Breast epithelium (tissue), 4 donors: Measurements from ENCODE around the gene PRDM15. TPM values are rescaled to one million over a fixed set of nuclear protein-coding genes. Genes with fewer than 3 reads are reported as not detected.

Experiments used
- DNase-seq, 2 donors: peaks; one replicate each; pipeline ENCODE4 v3.0.0-alpha.2; 2019; ENCODE audit warnings: low spot score in 2 of 2
- H3K27ac ChIP-seq, 2 donors: fragments of 200-600 bp; sonication (generic) in 1 of 2; one replicate each; pipeline ENCODE4 v1.5.1; 2016 to 2019; ENCODE audit warnings: mild to moderate bottlenecking in 1 of 2
- H3K27me3 ChIP-seq, 2 donors: fragments of 200-600 bp; sonication (generic) in 1 of 2; one replicate each; pipeline versions ENCODE4 v1.5.1 to v1.6.0; 2017 to 2019; ENCODE audit warnings: control low read depth in 1 of 2, mild to moderate bottlenecking in 1 of 2
- H3K36me3 ChIP-seq: fragments of 200-600 bp; one replicate; pipeline ENCODE4 v1.5.1; 2019
- H3K4me1 ChIP-seq, 2 donors: fragments of 200-600 bp; sonication (generic); one replicate each; pipeline ENCODE4 v1.5.1; 2016 to 2019; ENCODE audit warnings: control low read depth in 1 of 2
- H3K4me3 ChIP-seq, 3 donors: fragments of 200-600 bp; sonication (generic); 1 replicate in 2 of 3; 2 replicates in 1 of 3; pipeline ENCODE4 v1.5.1; 2016 to 2019; ENCODE audit warnings: mild to moderate bottlenecking in 3 of 3, moderate library complexity in 2 of 3
- H3K9me3 ChIP-seq, 2 donors: fragments of 200-600 bp; sonication (generic) in 1 of 2; one replicate each; pipeline ENCODE4 v1.5.1; 2016 to 2019; ENCODE audit warnings: control low read depth in 1 of 2
- CTCF ChIP-seq, 3 donors: fragments of 450-650 bp; IDR thresholded peaks; one replicate each; pipeline ENCODE4 v1.5.1; 2016 to 2017; ENCODE audit warnings: antibody characterized with exemption in 3 of 3, mild to moderate bottlenecking in 3 of 3, moderate library complexity in 3 of 3
- POLR2A ChIP-seq: fragments of 450-650 bp; IDR thresholded peaks from one replicate; pipeline ENCODE4 v1.6.1; 2016; ENCODE audit warnings: antibody characterized with exemption, mild to moderate bottlenecking, moderate library complexity
- POLR2AphosphoS5 ChIP-seq, 3 donors: sonication (generic); formaldehyde crosslinking; IDR thresholded peaks; one replicate each; pipeline ENCODE4 v1.6.1; 2017; ENCODE audit warnings: antibody characterized with exemption in 3 of 3
- intact Hi-C: fragments of 100-400 bp; cut with DNase I; formaldehyde crosslinking; loops from one replicate; pipeline ENCODE4 v1.15.1; 2023; ENCODE audit warnings: low total_unique reads
- total RNA-seq, 3 donors: library from RNA; depleted of rRNA; stranded (reverse); fragments of >200 nt; gene quantifications; one replicate each; pipeline ENCODE4 v1.1.0, GENCODE V29; 2016

The PRDM15 gene
- total RNA-seq: 10 to 100 TPM in 1 of 3 donors, 1 to 10 TPM in 2; 6.6 to 14.1 (median 9.2) TPM

- no peaks in the 10 kb centered on the region for H3K36me3 ChIP-seq
- intact Hi-C loops: no loop called here
- H3K4me3 ChIP-seq: peak within 1 kb of the TSS; percentile 75 to 97 (median 81)
- H3K27me3 ChIP-seq: no peaks in the 10 kb centered on the region
- peak; percentile 68 to 80 for DNase-seq
- H3K4me1 ChIP-seq: no peaks in the 10 kb centered on the region
- no peaks in the 10 kb centered on the region for H3K9me3 ChIP-seq
- TF ChIP-seq POLR2AphosphoS5 (IDR thresholded peaks at IDR 0.05) (peak in 1 of 3 donors; percentile 14), POLR2A (no peak), CTCF (IDR thresholded peaks at IDR 0.05) (no peak)
- peak within 1 kb of the TSS; percentile 88 to 99 for H3K27ac ChIP-seq
Measured at GRCh38 chr21:41879190-41879998, at the start of gene PRDM15. TSS of gene PRDM15 (minus strand) at chr21:41879344. CDS start at chr21:41860363, 18,981 bp downstream.

- H3K27ac ChIP-seq: peak overlapping the region; percentile 68 to 71
- no peaks in the 10 kb centered on the region for H3K36me3 ChIP-seq
- H3K27me3 ChIP-seq: no peaks in the 10 kb centered on the region
- no peaks in the 10 kb centered on the region for H3K9me3 ChIP-seq
- no peak overlapping the region for H3K4me3 ChIP-seq
- TF ChIP-seq CTCF (IDR thresholded peaks at IDR 0.05) (no peak), POLR2A (no peak), POLR2AphosphoS5 (IDR thresholded peaks at IDR 0.05) (no peak)
- DNase-seq: no peak
- intact Hi-C loops: no loop called here
- H3K4me1 ChIP-seq: peaks cover under 1 to 4% of the 10 kb centered on the region in 2 donors
Measured at GRCh38 chr21:41928621-41929220, 49.6 kb upstream of the PRDM15 start.

- no peak overlapping the region for H3K4me3 ChIP-seq
- peak overlapping the region; percentile 74 to 87 for H3K27ac ChIP-seq
- no peaks in the 10 kb centered on the region for H3K36me3 ChIP-seq
- intact Hi-C loops: no loop called here
- peaks cover 3 to 6% of the 10 kb centered on the region in 2 donors for H3K4me1 ChIP-seq
- no peak for DNase-seq
- H3K27me3 ChIP-seq: no peaks in the 10 kb centered on the region
- TF ChIP-seq POLR2A (no peak), POLR2AphosphoS5 (IDR thresholded peaks at IDR 0.05) (no peak), CTCF (IDR thresholded peaks at IDR 0.05) (no peak)
- no peaks in the 10 kb centered on the region for H3K9me3 ChIP-seq
Measured at GRCh38 chr21:41927727-41928409, 48.7 kb upstream of the PRDM15 start.

GRCh38 chr21:41926807-41927171, 47.6 kb upstream of the PRDM15 start:
- intact Hi-C loops: no loop called here
- Histone ChIP-seq H3K36me3 (no peaks in the 10 kb centered on the region), H3K4me3 (peak overlapping the region; percentile 31 to 51 (median 43)), H3K27ac (peak overlapping the region; percentile 74 to 87), H3K27me3 (no peaks in the 10 kb centered on the region), H3K9me3 (no peaks in the 10 kb centered on the region), H3K4me1 (peaks cover 3 to 6% of the 10 kb centered on the region in 2 donors)
- DNase-seq: no peak
- TF ChIP-seq POLR2A (no peak), POLR2AphosphoS5 (IDR thresholded peaks at IDR 0.05) (no peak), CTCF (IDR thresholded peaks at IDR 0.05) (no peak)
